Occipital lobe (tissue), 2 donors: ENCODE data around the gene AATF. TPM values are rescaled to one million over a fixed set of nuclear protein-coding genes. Genes with fewer than 3 reads are reported as not detected.

ENCODE experiments used
- DNase-seq: peaks from one replicate; lab custom pipeline; 2025; lab: John Stamatoyannopoulos, UW
- total RNA-seq: library from RNA; depleted of rRNA; stranded (reverse); fragments of >200 nt; gene quantifications from one replicate; pipeline ENCODE4 v1.2.3, GENCODE V29; 2014

The AATF gene, protein sequence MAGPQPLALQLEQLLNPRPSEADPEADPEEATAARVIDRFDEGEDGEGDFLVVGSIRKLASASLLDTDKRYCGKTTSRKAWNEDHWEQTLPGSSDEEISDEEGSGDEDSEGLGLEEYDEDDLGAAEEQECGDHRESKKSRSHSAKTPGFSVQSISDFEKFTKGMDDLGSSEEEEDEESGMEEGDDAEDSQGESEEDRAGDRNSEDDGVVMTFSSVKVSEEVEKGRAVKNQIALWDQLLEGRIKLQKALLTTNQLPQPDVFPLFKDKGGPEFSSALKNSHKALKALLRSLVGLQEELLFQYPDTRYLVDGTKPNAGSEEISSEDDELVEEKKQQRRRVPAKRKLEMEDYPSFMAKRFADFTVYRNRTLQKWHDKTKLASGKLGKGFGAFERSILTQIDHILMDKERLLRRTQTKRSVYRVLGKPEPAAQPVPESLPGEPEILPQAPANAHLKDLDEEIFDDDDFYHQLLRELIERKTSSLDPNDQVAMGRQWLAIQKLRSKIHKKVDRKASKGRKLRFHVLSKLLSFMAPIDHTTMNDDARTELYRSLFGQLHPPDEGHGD
- total RNA-seq, result 16.1 TPM

DNA sequence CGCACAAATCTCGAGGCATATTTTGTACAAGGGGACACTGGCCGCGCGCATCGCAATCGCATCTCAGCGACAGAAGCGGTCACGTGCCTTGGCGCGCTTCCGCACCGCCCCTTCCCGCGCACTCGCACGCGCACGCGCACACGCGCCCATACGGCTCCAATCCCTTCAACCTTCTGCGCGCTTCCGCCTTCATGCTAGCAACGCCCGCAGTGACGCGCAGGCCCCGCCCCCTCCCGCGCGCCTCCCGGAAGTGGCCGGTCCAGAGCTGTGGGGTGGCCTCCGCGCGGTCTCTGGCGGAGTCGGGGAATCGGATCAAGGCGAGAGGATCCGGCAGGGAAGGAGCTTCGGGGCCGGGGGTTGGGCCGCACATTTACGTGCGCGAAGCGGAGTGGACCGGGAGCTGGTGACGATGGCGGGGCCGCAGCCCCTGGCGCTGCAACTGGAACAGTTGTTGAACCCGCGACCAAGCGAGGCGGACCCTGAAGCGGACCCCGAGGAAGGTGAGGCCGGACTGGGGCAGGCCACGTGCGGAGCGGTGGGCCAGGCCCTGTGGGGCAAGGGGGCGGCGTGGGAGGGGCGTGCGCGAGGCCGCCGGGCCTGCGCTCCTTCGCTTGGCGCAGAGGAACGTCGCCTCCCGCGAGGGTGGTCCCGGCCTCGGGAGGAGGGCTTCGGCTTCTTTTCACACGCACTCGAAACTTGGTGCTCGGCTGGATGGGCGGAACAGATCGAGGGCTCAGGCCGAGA lies at the start of gene AATF:
AATF (plus strand) TSS at position 238 of the 744 bp plus-strand sequence; CDS start at position 410, 172 bp downstream.
- DNase-seq, result peak; percentile 90

DNA sequence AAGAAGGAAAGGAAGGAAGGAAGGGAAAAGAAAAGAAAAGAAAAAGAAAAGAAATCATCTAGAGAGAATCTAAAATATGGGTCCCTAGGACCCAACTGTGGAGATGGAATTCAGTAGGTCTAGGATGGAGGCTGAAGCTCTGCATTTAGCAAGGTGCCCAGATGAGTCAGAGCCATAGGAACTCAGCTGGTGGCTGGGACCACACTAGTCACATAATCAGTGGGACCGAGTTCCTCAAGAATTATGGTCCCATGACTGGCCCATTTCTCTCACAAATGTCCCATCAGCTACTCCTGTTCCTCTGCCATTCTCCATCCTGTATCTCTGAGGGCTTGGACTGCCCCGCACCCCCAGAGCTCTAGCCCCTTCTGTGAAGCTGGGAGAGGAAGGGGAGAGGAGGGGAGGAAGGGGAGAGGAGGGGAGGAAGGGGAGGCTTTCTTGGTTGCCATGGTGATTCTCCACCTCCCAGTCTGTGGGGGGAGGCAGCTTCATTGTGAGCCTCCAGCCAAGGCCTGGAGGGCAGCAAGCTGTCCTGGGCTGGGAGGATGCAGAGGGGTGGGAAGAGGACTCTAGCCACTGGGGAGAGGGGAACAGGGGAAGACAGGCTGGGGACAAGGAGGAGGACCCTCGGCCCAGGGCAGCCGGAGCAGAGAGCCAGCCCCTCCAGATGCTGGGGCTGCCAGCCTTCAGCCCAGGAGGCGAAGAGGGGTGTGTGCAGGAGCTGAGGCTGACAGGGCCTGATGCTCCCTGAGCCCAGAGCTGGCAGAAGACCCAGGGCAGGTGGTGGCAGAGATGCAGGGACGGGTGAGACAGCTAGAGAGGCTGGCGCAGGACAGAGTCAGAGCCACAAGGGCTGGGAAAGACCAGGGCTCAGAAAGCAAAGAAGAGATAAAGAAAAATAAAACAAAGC lies 49.2 kb upstream of the AATF start:
- DNase-seq, result no peak

DNA sequence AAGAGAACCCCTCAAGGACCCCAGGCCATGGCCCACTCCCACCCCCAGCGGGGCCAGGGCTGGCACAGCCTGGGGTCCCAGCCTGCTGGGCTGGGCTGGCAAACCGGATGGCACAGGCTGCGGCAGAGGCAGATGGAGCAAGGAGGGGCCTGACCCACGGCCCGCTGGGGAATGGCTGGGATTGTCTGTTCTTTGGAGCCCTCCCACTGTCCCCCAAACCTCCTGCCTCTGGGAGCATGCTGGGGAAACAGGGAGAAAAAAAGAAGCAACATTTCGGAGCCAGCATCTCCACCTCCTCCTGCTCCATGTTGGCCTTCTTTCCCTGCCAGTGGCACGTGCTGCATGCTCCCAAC lies 48.6 kb upstream of the AATF start:
- DNase-seq, result no peak

DNA sequence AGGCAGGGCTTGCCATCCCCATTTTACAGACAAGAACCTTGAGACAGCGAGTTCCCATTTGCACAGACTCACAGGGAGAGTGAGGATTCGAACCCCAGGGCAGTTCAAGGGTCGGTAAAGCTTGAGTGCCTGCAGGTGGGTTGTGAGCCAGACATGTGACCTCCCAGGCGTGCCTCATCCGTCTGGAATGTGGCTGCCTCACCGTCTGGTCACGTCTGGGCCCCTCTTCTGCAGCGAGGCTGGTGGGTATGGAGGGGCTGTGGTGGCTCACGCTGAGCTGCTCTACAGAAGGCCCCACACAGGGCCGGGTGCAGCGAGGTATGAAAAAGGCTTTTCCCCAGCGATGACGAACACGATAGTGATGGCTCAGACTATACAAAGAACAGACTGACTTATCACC lies 47.2 kb upstream of the AATF start:
- no peak for DNase-seq

DNA sequence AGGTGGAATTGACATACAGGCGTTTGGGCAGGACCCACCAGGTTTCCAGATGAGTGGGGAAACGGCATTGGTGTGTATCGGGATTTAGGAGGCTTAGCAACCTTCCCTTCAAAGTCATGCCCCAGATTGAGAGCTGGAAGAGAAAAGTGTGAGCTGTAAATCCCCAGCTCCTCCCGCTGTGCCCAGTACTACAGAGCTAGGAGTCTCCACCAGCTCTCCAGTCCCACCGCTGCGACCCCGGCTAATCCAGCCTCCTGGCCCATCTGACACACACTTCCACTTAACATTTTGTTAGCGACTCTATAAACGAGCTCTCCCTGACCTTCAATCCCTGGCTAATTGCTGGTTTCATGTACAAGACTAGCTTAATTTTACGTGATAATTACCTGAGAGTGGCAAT lies 41.3 kb upstream of the AATF start:
- DNase-seq, result no peak

DNA sequence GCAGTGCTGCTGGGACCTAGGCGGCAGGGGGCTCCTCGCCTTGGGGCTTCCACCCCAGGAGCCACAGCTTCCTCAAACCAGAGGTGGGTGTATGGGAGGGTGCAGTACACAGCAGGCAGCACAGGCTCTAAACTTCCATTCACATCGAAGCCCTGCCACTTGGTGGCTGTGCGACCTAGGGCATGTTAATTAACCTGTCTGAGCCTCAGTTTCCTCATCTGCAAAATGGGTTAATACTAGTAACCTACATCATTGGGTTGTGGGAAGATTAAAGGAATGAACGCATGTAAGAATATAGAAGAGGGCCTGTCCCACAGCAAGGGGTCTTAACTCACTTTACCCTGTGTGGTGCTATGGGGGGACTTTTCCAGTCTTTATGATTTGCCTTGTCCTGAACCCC lies 38.2 kb upstream of the AATF start:
- no peak for DNase-seq

DNA sequence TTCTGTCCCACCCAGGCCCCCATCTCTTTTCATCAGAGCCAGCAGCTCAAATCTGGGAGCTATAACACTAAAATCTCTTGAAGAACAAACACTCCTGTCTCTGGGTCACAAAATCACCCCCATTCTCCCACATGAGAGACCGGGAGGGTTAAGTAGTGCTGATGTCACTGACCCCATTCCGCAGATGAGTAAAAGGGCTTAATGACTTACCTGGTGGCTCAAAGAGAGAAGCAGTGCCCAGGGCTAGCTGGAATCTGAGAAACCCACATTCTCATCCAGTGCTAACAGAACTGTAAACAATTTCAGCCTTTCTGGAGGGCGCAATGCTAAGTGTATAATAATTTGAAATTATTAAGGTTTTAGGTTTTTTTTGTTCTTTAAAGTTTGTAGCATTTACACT lies 37.8 kb upstream of the AATF start:
- DNase-seq, result no peak

DNA sequence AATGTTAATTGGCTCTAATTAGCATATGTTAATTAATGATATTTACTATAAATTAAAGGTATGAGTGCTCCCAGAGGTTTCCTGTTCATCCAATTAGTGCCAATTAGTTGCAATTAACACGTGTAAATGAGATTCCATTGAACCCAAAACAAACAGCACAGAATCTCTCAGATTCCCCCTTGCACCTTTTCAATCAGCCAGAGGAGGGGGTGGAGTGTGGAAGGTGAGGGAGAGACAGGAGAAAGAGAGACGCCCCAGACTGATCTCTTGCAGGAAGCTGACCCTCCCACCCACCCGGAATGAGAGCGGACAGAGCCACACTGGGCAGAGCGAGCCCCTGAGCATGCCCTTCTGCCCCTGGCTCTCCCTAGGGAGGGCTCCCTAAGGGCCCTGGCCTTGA lies 35.6 kb upstream of the AATF start:
- no peak for DNase-seq

DNA sequence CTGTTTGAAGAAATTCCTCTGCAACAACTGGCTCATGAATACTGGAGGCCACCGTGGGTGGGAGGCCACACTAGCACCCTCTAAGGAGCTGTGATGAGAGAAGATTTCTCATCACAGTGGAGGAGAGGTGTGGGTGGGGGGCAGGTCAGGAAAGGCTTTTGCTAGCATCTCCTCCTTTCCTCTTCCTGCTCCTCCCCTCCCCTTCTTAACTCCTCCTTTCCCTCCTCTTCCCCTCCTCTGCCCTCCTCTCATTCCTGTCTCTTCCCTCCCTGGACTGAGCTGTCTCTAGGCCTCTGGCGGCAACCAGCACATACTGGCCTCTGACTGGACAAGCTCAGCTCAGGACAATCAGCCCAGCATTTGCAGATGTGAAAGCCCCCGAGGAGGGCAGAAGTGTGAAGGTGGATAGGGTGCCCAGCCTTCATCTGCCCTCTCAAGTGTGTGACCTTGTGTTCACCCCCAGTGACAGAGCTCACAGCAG lies 30.5 kb upstream of the AATF start:
- DNase-seq, result no peak

DNA sequence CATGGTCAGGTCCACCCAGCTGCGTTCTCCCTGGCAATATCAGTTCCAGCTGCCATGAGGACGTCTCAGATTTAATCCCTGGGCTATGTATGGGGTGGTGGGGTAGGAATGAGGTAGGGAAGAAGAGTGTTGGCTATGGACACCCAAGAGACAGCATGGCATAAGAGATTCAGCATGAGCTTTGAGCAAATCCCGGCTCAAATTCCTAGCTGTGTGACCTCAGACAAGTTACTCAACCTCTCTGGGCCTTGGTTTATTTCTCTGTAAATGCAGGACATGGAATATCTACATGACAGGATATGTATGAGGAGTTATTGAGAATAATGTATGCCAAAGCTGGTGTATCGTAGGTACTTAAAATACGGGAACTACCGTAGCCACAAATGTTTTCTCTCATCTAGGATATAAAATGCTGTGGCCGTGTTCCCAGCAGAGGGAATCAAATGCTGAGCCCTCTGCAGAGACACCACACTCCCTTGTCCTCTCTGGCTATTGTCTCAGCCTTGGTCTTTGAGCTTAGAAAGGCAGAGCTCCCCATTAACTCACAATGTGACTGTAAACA lies 29.3 kb upstream of the AATF start:
- no peak for DNase-seq

DNA sequence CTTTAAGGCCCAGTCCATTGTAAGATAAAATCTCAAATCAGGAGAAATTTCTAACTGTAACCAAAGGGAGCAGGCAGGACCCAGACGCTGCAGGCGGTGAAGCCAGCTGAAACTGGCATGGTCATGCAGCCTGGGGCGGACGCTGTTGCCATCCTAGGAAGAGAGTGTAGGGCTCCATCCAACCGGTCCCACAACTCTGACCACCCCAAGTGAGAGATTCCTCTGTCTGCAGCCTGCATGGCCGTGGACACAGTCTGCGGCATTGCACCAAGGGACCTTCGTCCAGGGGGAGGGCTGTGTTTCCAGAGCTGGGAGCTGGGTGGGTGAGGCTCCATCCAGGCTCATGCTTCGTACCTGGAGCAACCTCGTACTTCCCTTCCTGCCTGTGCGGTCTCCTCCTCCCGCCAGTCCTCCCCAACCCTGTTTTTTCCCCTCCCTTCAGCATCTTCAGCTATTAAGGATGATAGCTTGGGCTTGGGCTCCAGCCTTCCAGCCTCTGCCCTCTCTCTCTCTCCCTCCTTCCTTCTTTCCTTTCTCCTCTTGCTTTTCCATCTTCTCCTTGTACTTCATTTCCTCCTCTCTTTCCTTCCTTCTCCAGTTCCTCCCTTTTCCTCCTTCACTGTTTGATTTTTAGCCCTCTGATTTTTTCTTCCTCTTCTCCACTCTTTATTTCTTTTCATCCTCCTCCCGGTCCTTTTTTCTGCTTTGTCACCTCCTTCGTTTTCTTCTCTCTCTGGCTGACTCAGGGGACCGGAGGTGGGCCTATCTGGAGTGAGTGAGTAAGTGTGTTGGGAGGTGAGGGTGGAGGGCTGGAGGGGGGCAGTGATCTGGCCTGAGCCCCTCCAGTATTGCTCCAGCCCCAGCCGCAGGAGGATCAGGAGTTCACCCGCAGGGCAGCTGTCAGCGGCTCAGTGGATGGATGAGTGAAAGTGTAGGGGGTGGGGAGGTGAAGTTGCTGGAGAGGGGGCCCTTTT lies 28.4 kb upstream of the AATF start:
- DNase-seq, result no peak

DNA sequence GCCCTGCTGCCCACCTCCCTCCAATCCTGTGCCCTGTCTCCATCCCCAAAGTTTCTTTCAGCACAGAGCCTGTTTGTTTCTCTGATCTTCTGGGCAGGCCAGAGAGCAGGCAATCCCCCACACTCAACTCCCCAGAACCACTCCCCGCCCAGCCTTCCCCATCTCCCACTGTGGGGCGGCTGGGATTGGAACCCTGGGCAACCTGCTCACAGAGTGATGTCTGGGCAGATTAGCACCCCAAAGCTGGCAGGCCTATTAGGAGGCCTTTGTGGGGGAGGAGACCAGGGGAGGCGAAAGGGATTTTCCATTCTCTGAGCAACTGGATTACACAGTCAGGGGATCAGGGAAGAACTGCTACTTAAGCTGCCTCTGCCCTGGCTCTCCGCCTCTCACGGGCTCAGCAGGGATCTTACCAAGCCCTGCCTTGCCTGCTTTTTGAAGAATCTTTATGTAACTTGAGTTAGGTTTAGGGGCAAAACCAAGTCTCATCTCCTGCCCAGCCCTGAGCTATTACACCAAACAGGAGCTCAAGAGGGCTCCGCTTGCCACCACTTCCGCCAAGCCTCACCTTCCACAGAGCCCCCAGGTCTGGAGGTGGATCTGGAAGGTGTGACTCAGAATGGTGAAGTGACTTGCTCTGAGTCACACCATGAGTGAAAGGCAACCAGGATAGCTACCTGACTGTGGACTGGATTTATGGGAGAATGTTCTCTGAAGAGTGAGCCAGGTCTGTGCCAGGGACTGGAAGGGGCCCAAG lies 27.5 kb upstream of the AATF start:
- no peak for DNase-seq

DNA sequence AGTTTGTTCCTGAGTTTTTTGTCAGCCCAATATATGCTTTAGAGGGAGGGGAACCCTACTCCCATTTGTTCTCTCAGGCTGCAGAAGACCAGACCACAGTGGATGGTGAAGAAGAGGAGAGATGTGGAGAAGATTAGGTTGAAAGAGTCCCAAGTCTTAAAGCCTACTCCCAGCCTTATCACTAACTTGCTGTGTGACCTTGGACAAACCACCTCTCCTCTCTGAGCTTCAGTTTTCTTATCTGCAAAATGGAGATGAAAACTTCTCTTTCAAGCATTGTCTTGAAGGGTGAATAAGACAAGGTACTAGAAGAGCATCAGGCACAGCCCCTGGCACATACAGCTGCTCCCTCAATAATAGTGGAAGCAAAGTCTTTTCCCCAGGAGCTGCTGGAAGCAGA lies 26.6 kb upstream of the AATF start:
- DNase-seq, result no peak

DNA sequence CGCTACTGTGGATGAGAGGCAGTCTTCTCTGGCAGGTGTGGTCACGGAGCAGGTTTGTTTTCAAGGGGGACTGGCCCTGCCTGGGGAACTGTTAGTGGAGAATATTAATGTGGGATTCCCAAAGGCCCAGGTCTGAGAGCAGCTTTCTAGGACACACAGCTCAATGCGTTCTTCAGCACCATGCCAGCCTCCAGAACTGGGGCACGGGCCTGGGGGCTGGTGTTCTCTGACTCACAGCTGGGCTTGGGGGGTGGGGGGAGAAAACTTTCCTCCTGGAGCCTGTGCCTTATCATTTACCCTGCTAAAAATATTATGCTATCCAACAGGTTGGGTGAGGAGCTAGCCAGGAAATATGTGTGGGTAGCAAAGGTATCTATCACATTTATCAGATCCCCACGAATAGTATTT lies 24.9 kb upstream of the AATF start:
- no peak for DNase-seq

DNA sequence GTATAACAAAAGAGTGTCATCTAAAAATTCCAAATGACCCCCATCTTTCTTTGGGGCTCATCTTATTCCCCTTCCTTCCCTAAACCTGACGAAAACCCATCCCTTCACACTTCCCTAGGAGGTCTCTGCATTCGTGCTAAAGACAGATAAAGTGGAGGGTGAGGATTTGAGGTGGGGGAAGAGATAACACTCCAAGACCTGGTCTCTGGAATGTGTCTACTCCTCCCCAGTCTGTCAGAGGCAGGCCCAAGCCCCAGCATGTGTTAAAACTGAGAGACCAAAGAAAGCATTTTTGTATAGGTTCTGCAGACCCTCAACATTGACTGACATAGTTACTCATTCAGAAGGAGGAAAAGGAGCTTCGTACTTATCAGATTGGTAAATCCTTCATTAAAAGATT lies 22.5 kb upstream of the AATF start:
- DNase-seq, result no peak

DNA sequence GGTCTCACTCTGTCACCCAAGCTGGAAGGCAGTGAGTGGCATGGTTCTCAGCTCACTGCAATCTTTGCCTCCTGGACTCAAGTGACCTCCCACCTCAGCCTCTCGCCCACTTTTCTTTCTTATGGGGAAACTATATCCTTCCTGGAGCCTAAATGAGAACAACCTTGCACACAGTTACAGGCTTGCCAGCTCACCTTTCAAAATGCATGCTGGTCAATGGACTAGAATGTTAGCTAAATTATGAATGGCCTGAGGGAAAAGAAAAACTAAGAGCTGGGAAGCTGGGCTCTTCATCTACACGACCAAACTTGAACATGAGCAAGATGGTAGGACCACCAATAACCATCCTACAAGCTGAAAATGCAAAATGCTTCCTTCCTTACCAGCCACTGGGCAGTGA lies 22.1 kb upstream of the AATF start:
- no peak for DNase-seq

DNA sequence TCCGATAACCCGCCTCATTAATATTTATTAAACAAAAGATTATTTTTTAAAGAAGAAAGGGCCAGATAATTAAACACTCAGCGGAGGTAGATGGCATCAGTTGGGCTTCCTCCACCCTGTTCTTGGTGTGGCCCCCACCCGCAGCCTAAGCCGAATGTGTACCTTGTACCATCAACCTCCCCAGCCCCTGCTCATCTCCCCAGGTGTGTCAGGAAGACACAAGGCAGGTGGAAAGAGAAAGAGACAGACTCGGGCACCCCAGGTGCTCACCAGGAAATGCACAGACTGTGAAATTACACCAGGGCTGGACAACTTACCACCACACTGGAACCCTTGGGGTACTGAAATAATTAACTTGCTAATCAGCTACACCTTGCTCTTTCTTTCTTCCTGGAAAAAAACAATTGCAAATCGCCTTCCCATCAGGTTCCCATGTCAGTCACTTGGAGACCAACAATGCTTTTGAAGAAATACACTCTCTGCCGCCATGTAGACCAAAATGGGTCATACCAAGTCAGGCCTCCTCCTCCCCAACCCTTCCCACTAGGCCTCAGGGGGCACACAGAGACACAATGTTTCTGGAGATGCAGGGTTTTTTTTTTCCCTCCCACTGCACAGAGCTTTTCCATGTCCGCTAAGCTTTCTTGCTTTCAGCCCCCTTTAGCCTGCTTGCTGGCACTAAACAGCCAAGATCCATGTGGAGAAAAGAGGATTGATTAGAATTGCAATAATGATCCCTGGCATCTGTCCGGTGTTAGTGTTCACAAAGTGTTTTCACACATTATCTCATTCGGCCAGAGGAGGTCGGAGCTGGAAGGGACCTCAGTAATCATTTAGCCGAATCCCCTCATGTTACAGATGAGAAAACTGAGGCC lies 20.0 kb upstream of the AATF start:
- DNase-seq, result no peak

DNA sequence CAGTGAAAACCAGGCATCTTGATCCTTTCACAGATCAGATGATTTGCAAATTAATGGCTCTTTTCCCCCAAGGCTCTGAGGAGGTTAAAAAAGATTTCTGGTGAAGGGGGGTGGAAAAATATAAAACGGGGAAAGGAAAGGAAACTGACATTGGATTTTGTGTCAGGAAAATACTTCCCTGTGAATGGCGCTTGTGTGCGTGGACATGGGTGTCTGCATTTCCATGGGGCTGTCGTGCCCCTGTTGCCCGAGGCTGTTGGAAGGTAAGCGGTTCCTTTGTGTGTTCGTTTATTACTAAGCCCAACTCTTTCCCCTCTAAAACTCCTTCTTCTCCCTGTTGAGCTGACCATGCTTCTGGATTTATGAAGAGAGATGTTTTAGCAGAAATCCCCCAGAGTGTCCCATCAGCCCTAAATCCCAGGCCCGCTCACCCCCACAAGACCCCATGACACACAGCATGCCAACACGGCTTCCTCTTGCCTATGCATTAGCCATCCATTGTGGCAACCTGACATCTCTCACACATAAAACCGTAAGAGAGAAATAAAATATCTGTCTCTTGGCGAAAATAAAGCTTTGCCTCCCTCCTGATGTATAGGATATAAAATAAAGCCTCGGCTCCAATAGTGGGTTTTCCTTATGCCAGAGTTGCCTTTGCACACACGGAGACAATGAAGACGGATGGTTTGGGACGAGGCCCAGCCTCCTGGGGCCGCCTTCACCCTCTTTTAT lies 18.7 kb upstream of the AATF start:
- no peak for DNase-seq
